K562 treated with DMSO at 1 percent for 4 hours (cell line): ENCODE measurements around the gene ETFBKMT. TPM values are rescaled to one million over a fixed set of nuclear protein-coding genes. Genes with fewer than 3 reads are reported as not detected.

Experiments used
- total RNA-seq: library from RNA; unstranded; fragments of 300-600 nt; gene quantifications from 2 replicates; pipeline ENCODE4 v1.2.3, GENCODE V29; 2022; ENCODE audit not compliant: insufficient read depth

Gene ETFBKMT, protein sequence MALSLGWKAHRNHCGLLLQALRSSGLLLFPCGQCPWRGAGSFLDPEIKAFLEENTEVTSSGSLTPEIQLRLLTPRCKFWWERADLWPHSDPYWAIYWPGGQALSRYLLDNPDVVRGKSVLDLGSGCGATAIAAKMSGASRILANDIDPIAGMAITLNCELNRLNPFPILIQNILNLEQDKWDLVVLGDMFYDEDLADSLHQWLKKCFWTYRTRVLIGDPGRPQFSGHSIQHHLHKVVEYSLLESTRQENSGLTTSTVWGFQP
- total RNA-seq = 0.35 TPM in 1 of 2 replicates, not detected in the other

DNA sequence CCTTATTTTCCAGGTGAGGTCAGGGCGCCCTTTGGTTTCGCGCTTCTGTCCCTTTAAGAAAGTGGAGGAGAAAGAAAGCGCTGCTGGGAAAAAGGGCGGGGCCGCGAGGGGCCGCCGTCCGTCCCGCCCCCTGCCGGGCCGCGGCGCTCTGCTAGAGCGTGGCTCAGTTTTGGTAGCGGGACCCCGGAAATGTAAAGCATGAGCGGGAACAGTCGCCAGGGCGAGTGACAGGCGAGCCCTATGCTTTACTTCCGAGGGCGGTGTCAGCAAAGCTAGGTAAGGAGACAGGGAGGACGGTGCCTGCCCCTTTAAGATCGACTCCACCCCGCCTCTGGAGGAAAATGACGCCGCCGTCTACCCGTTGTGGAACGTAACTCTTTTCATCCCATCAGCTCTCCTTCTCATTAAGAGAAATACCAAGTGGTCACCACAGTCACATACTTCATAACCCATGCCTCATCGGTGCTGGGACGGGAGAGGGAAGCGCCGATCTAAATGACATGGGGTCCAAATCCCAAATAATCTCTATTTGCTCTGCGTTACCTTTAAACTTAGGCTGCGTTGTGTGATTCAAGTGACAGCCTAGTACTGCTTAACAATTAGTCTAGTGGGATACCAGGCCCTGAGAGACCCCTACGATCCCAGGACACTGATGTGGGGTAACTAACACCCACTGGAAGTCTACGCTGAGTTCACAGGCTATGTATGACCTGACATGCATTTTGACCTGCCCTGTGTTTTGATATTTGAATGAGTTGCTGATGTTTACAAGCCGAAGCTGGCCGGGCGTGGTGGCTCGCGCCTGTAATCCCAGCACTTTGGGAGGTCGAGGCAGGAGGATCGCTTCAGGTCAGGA lies at the start of gene ETFBKMT:
Gene ETFBKMT (plus strand): TSS at position 602 of the 856 bp plus-strand sequence. CDS start 2,266 bp downstream, outside the sequence.

Other genes starting within 250 kb of the ETFBKMT start
- 1.3 and 1.7 TPM in 2 replicates for gene DENND5B, start 68.6 kb upstream of the ETFBKMT start, total RNA-seq
- 13.4 and 14.0 TPM in 2 replicates for gene AMN1, start 69.3 kb downstream of the ETFBKMT start, total RNA-seq